Fibroblast of skin of right quadriceps (primary cell): ENCODE measurements around the gene MYO19.
"Not testable (repeated sequence)": the region's sequence is repeated elsewhere in the genome, so short reads cannot be mapped to it uniquely, and the experiment has no call there.

ENCODE experiments used
- DNase-seq: peaks from one replicate; pipeline ENCODE4 v3.0.0-alpha.2; 2013

The MYO19 gene

DNA sequence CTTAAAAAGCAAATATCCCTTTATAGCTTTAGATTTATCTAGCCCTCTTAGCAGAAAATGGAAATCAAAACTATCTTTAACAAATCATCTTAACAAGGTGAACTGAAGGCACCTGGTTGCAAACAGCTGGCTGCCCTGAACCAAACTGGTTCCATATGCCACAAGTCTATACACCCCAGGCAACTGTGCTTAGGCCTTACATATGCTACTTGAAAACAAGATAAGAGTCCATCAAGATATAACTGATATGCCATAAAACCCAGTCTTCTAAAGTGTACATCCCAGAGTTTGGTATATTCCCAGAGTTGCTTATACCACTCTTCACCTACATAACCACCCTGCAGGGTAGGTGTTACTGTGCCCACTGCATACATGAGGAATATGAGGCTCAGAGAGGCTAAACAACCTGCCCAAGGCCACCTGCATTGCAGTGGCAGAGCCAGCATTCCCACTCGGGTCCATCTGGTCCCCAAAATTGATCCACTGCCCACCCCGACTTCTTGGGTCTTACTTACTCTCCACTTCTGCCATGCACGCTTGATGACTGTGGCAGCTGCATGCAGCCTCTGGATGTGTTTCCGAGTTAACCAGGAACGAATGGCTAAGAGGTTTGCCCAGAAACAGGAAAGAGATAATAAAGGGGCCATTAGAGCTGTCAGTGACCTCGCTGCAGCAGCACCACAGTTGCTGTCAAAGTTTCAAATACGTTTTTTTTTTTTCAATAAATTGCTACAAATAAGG lies 35.9 kb downstream of the MYO19 start:
- DNase-seq = no peak

GRCh38 chr17:36498155-36498554 lies 36.5 kb downstream of the MYO19 start:
- DNase-seq = no peak

DNA sequence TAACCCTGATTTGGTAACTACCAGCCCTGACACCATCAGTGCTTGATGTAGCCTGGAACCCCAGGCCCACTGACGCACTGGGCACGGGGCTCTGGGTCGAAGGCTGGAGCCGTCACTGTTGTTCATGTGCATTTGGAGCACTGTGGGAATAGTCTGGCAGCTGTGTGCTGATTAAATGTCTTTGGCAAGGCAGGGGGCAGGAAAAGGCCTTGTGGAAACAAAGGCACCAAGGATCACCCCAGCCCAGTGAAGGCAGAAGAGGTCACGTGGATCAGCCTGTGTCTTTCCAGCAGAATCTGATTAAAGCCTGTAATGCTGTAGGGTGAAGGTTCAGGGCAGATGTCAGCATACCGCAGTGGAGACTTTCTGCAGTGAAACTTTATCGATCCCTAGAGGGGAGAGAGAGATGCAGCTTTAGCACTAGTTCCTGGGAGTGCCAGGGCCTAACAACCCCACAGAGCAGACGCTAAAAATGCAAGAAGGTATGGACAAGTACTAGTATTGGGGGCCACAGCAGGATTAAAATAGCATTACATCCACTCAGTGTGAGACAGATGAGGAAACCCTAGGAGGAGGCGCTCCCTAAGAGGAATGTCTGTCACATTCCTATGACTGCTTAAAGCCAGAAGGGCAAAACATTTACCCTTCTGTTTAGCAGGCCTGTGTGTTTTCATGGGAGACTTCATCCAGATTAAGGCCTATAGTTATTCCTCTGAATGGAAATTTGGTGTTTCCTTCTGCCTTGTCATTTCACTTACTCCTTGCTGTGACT lies 38.5 kb downstream of the MYO19 start:
- no peak for DNase-seq

DNA sequence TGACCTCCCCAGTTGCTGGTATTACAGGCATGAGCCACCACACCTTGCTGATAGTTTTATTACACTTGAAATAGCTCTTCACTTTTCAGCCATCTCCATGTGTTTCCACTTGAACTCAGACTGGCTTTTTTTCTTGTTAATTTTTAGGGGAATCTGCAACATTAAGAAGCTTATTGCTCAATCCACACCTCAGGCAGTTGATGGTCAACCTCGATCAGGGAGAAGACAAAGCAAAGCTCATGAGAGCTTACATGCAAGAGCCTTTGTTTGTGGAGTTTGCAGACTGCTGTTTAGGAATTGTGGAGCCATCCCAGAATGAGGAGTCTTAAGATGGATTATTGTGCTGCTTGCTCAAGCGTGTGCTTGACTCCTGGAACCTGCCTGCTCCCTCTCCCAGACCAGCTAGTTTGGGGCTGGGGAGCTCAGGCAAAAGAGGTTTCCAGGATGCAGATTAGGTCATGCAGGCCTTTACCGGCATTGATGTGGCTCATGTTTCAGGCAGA lies 39.5 kb downstream of the MYO19 start:
- DNase-seq = no peak

- no peak for DNase-seq
Measured at GRCh38 chr17:36494674-36495073, 40.0 kb downstream of the MYO19 start.

DNA sequence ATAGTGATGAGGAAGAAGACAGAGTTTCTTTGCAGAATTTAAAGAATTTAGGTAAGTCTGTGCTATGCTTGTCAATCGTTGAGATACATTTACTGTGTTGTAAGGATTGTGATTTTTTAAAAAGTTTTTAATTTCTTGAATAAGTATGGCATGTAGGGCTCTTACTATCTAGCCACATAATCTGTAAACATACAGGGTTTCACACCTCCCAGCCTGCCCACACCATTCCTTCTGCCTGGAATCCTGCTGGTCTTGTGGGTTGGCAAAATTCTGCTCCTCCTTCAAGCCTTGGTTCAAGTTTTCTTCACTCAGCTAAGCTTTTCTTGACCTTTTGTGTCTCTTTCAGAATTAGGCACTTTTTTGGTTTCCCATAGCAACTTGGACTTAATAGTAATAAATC lies 40.7 kb downstream of the MYO19 start:
- no peak for DNase-seq

DNA sequence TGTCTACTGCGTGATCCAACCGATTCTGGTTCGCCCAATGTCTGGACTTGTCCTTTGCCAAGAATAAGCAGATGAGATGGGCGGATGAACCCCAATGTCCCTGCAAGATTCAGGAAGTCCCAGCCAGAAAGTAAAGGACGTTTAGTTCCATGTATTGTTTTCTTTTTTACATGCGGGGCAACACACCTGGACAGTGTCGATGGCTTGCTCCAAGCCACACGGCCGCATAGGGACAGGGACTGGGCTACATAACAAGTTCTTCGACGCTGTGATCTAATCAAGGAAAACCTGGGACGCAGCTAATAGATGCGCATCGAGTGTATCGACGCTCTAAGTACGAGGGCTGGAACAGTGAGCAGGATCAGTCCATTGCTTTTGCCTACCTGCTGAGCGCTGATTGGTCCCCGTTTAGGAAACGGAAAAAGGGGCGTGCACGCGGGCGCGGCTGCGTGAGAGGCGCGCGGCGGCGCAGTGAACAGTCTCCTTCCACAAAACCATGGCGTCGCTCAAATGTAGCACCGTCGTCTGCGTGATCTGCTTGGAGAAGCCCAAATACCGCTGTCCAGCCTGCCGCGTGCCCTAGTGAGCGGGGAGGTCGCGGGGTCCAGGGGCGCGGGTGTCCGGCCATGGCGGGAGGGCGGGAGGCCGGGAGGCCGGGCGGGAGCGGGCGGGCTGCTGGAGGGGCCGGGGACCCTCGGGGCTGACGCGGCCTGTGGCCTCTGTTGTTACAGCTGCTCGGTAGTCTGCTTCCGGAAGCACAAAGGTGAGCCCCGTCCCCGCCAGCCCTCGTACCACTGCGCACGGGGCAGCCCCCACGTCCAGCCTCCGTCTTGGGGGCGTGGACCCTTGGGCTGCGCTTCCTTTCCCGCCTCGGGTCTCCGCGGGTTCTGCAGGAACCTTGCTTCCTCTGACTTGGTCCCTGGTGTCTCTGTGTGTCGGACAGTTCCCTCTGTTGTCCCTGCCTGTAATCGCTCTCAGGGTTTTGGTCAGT lies 48.2 kb downstream of the MYO19 start, which contains the start of gene ZNHIT3:
Gene ZNHIT3 (plus strand): TSS at position 478 of the 991 bp plus-strand sequence. CDS start 19 bp downstream, at position 497.
- peak; percentile 92 for DNase-seq

DNA sequence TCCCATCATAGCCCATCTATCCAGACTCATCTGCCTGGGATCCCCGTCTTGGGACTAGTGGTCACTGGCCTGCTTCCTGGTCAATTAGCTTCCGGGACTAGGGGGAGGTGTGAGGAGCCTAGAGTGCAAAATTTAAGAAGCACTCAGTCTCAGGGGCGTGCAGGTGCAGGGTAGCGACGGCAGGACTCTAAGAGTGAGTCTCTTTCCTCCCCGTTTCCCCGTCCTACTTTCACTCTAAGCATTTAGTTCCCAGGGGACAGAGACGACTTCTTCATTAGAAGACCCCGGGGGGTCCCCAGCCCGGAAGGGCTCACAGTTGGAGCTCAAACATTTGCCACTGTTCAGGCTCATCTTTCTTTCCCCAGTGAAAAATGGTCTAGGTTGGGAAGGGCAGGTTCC lies 48.9 kb downstream of the MYO19 start:
- no peak for DNase-seq

DNA sequence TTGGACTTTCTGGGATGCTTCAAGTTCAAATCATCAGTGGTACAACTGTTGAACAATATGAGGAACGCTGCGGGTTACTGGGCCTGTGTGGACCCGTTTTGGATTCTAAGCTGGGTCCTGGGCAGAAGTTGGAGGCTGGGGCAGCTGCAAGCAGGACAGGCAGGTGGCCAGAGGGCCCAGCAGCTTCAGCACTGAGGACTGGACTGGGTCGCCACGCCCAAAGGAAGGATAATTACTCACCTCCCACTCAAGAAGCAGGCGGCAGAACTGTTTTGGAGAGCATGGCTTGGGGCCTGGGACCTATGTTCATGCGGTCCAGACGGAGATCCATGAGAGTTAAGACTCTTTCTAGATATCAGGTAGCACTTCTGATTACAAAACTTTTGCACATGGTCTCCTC lies 49.6 kb downstream of the MYO19 start:
- DNase-seq = no peak

- not testable (repeated sequence) for DNase-seq
Measured at GRCh38 chr17:36484021-36484420, 50.6 kb downstream of the MYO19 start.

- peak; percentile 65 for DNase-seq
Measured at GRCh38 chr17:36482611-36483504, 51.8 kb downstream of the MYO19 start.

DNA sequence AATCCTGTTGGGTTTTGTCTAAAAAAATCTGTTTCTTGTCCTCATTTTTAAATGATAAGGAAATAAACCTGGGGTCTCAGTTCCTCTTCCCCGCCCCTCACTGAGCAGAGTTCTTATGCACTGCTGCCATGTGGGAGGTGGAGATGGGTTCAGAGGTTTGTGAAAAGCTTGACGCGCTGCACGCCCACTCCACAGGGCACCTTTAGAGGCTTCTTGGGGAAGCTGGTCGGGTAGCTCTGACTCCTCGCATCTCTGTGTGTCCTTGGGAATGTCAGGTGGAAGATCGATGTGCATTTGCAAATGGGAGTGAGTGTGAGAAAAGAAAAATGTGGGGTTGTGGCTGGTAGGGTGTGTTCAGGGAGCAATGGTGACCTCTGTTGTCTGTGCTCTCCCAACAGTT lies 52.8 kb downstream of the MYO19 start:
- DNase-seq = no peak

DNA sequence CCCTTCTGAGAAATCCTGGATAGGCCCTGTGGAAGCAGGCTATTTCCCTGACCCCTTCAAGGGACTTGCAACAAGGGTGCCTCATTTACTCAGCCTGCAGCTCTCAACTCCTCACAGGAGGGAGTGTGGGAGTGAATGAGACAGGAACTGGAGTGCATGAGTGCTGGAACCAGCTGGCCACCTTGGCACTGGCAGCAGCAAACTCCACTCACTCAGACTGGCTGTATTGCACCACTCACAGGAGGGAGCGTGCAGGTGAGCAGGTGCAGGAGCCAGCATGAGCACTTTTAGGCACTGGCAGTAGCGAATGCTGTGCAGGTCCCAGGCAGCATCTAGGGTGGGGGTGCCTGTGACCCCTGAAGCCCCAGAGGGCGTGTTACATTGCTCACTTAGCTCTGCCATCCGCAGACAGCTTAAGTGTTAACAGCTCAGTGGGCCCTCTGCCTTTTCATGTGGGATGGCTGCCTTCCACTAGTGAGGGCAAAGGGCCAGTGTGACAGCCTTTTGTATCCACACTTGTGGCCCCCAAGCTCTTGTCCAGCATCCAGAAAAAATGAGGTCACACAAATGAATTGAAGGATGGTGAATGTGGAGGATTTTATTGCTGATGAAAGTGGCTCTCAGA lies 59.2 kb downstream of the MYO19 start:
- DNase-seq = no peak

DNA sequence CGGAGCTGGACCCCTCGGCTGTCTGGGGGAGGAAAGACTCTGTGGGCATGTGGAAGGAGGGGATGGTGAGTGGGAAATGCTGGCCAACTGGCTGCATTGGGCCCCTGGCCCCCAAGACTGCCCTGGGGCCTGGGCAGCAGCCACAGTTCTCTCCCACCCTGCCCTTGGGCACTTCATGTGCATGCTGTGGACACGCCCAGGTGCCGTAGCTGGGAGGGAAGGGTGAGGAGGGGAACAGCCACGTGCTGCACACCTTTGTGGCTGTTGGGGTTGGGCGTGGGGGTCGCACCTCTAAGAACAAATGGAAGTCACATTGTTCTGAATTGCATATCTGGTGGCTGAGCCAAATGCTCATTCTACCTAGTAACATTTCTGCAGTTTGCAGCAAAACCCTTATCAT lies 60.1 kb downstream of the MYO19 start:
- no peak for DNase-seq

DNA sequence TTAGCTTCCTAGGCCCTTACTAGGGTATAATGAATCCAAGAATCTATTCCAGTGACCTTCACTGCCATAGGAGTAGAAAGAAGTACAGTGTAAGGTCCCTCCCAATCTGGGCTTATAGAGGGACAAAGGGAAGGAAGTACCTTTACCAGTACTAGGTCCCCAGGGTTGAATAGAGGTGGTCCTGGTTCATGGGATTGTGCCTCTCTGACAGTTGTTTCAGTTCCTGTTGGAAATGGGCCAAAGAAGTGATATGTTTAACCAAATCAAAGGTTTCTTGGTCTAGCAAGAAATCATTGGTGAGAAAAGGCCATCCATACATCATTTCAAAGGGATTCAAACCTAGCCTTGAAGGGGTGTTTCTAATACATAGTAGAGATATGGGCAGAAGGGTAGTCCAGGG lies 64.2 kb downstream of the MYO19 start:
- DNase-seq = no peak

- DNase-seq = no peak
Measured at GRCh38 chr17:36469733-36470132, 64.9 kb downstream of the MYO19 start.

- no peak for DNase-seq
Measured at GRCh38 chr17:36468903-36469635, 65.6 kb downstream of the MYO19 start.

DNA sequence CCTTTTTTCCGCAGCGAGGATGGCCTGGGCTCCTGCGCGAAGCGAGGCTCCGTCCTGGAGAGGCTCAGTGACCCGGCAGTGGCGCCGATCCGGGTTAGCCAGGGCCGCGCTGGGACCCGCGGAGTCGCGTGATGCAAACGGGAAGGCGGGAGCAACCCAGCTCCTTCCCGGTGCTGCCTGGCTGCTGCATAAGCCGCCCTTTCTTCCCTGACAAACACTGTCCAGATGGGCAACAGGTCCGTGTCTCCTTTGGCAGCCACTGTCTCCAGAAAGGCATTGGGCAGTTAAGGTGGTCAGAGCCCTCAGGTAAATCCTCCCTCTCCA lies 69.9 kb downstream of the MYO19 start:
- no peak for DNase-seq

DNA sequence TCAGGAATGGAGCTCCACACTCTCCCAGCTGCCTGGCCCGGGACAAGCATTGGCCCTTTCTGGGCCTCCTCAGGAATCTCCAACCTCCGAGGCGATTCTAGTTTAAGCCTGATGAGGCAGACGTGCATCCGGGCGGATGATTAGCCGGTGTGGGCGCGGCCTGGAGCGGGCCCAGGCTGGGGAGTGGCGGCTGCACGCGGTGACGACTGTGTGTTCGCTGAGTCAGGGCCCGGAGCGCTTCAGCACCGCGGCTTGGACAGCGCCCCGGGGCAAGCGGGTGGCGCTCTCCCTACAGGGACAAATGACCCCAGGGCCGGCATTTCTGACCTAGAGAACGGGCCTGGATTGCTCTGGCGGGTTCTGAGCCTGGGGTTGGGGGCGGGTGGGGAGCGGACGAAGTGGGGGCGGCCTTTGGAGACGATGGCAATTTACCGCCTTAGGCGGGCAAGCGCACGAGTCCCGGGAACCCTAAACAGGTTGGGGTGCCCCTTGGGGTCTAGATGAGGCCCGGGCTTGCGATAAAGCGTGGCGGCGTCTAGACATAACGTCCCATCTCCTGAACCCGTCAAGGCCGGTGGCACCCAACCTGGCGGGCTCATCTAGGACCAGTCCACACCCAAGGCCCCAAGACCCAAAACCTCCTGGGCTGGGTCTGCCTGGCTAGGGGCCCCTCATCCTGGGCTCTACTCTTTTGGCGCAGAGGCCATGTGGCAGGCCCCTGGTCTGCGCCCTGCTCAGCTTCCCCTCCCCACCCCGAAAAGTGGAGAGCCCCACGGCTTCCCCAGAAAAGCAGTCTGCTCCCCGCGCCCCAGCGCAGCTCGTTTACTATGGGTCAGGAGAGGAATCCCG lies 70.5 kb downstream of the MYO19 start:
- DNase-seq = peak; percentile 75
